Measurements from ENCODE around the gene MACROD1. TPM values are rescaled to one million over a fixed set of nuclear protein-coding genes. Genes with fewer than 3 reads are reported as not detected.

MACROD1 gene
- total RNA-seq, 1 donor from 2014 or later: 4.1 TPM

DNA sequence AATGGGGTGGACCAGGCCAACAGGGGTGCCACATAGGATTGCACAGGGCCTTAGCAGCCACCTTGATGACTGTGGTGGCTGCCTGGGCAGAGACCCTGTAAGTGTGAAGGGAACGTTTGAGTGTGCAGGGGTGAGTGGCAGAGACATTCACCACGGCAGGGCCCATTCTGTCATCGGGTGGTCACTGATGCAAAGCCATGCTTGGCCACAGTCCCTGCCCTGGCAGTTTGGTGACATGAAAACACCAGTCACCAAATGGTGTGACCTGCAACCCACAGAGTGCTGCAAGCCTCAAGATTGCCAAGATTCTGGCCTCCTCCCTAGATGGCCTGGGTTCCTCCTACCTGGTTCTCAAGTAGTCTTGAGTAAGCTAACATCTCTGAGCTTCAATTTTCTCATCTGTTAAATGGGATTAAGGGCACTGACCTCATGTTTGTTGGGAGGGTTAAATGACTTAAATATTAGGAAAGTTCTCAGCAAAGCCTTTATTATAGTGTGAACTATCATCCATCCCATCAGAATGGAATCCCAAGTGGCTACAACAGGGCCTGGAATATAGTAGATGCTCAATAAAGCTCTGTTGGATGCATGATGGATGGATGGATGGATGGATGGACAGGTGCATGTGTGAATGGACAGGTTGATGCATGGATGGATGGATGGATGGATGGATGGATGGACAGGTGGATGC lies 53.0 kb downstream of the MACROD1 start:
- Mint-ChIP-seq H3K36me3 (ENCODE audit: low read depth, unreplicated experiment) (no peaks in the 10 kb centered on the region), H3K27me3 (ENCODE audit: unreplicated experiment) (peaks cover 6% of the 10 kb centered on the region), H3K27ac (ENCODE audit: unreplicated experiment) (no peak overlapping the region), H3K9me3 (ENCODE audit: unreplicated experiment) (no peaks in the 10 kb centered on the region), H3K4me3 (ENCODE audit: unreplicated experiment) (no peak overlapping the region), H3K4me1 (ENCODE audit: unreplicated experiment) (no peaks in the 10 kb centered on the region)
- DNase-seq (ENCODE audit: low spot score): no peak
- TF ChIP-seq CTCF (IDR thresholded peaks at IDR 0.05; ENCODE audit: unreplicated experiment): no peak

- no peaks in the 10 kb centered on the region for H3K4me1 Mint-ChIP-seq (ENCODE audit: unreplicated experiment)
- peaks cover 7% of the 10 kb centered on the region for H3K27me3 Mint-ChIP-seq (ENCODE audit: unreplicated experiment)
- no peak for TF ChIP-seq CTCF (IDR thresholded peaks at IDR 0.05; ENCODE audit: unreplicated experiment)
- no peak overlapping the region for H3K4me3 Mint-ChIP-seq (ENCODE audit: unreplicated experiment)
- no peaks in the 10 kb centered on the region for H3K9me3 Mint-ChIP-seq (ENCODE audit: unreplicated experiment)
- H3K36me3 Mint-ChIP-seq (ENCODE audit: low read depth, unreplicated experiment): no peaks in the 10 kb centered on the region
- no peak overlapping the region for H3K27ac Mint-ChIP-seq (ENCODE audit: unreplicated experiment)
- DNase-seq (ENCODE audit: low spot score): no peak
Observed at GRCh38 chr11:64110465-64111375, 55.2 kb downstream of the MACROD1 start.

DNA sequence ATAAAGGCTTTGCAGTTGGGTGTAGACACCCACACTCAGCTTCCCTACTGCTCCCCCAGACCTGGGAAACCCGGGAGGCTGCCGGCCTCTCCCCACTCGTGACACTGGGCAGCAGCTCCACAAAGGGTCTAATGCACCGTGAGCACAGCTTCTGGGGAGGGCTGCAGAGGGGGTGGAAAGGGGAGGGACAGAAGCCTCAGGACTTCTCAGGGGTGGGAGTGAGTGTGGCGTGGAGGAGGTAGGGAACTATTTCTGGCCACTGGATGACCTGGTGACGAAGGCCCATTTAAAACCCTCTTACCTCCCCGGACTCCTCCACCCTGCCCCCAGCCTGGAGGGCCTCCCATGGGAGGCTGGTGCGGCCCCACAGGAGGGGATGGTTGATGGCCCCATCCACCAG lies 56.6 kb downstream of the MACROD1 start:
- no peaks in the 10 kb centered on the region for H3K9me3 Mint-ChIP-seq (ENCODE audit: unreplicated experiment)
- DNase-seq (ENCODE audit: low spot score): no peak
- H3K4me1 Mint-ChIP-seq (ENCODE audit: unreplicated experiment): no peaks in the 10 kb centered on the region
- no peak overlapping the region for H3K4me3 Mint-ChIP-seq (ENCODE audit: unreplicated experiment)
- no peaks in the 10 kb centered on the region for H3K36me3 Mint-ChIP-seq (ENCODE audit: low read depth, unreplicated experiment)
- no peak for TF ChIP-seq CTCF (IDR thresholded peaks at IDR 0.05; ENCODE audit: unreplicated experiment)
- H3K27ac Mint-ChIP-seq (ENCODE audit: unreplicated experiment): no peak overlapping the region
- H3K27me3 Mint-ChIP-seq (ENCODE audit: unreplicated experiment): peaks cover 2% of the 10 kb centered on the region

DNA sequence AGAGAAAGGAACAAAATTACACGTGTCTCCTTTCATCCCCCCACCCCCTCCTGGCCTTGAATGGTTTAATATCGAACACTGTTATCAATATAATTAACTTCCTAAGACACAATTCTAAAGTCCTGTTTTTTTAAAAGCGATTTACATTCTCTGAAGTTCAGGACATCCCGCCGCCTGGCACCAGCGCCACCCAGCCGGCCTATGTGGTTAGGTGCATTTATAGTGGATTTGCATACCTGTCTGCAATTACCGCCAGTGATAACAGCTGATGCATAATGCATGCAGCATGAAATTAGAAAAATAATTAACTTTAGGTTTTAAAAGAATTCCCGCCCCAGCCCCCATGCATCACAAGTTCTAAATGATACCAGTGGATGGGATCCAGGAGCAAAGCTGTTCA lies 58.6 kb downstream of the MACROD1 start:
- H3K27me3 Mint-ChIP-seq (ENCODE audit: unreplicated experiment): peaks cover 5% of the 10 kb centered on the region
- H3K27ac Mint-ChIP-seq (ENCODE audit: unreplicated experiment): no peak overlapping the region
- H3K36me3 Mint-ChIP-seq (ENCODE audit: low read depth, unreplicated experiment): no peaks in the 10 kb centered on the region
- no peaks in the 10 kb centered on the region for H3K9me3 Mint-ChIP-seq (ENCODE audit: unreplicated experiment)
- no peak for TF ChIP-seq CTCF (IDR thresholded peaks at IDR 0.05; ENCODE audit: unreplicated experiment)
- DNase-seq (ENCODE audit: low spot score): no peak
- no peaks in the 10 kb centered on the region for H3K4me1 Mint-ChIP-seq (ENCODE audit: unreplicated experiment)
- H3K4me3 Mint-ChIP-seq (ENCODE audit: unreplicated experiment): no peak overlapping the region

DNA sequence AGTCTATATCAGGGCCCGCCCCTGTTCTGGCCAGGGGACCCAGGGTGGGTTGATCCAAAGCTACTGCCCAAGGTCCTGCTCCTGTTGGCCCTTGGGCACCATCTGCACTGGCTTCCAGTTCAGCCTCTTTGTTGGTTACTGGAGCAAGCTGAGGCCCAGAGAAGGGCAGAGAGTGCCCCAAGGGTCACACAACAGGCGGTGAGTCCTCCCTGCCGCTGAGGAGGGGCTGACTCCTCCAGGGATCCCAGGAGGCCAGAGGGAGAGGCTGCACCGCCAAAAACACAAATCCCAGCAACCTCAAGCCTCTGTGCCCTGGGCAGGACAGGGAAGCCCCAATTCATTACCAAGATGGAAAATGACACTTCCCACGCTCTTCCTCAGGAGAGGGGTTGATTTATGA lies 61.3 kb downstream of the MACROD1 start:
- Mint-ChIP-seq H3K9me3 (ENCODE audit: unreplicated experiment) (no peaks in the 10 kb centered on the region), H3K36me3 (ENCODE audit: low read depth, unreplicated experiment) (no peaks in the 10 kb centered on the region), H3K4me3 (ENCODE audit: unreplicated experiment) (no peak overlapping the region), H3K27me3 (ENCODE audit: unreplicated experiment) (peaks cover 5% of the 10 kb centered on the region), H3K27ac (ENCODE audit: unreplicated experiment) (no peak overlapping the region), H3K4me1 (ENCODE audit: unreplicated experiment) (no peaks in the 10 kb centered on the region)
- no peak for TF ChIP-seq CTCF (IDR thresholded peaks at IDR 0.05; ENCODE audit: unreplicated experiment)
- DNase-seq (ENCODE audit: low spot score): no peak
